ENCODE measurements around the gene TIAM2. TPM values are rescaled to one million over a fixed set of nuclear protein-coding genes. Genes with fewer than 3 reads are reported as not detected.

The TIAM2 gene
- total RNA-seq, 2 experiments from 2014 or later: 4.4 to 5.3 TPM

DNA sequence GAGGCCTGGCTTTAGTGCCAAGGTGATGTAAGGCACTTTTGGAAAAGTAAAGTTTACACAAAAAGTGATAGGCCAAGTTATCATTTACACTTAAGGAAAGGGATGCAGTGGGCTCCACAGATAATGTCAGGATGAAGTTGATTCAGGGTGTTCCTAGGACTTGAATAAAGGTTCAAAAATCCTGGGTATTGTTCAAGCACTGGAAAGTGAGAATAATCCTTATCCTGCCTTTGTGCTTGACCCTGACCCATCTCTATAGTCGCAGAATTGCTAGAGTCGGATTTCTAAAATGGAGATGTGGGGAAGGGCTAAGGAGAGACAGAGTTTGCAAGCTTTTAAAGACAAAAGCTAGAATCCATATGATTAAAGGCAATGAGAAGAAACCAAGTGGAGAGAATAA, 115.6 kb downstream of the TIAM2 start:
- ChIA-PET CTCF (no interaction called here), POLR2A (no interaction called here)
- Mint-ChIP-seq H3K4me3 (no peak overlapping the region), H3K27ac (no peak overlapping the region), H3K9me3 (no peaks in the 10 kb centered on the region), H3K36me3 (ENCODE audit: low read depth) (no peaks in the 10 kb centered on the region), H3K27me3 (peaks cover 10% of the 10 kb centered on the region), H3K4me1 (ENCODE audit: low read depth) (peaks cover 5% of the 10 kb centered on the region)
- Histone ChIP-seq H3K4me1 (ENCODE audit: insufficient read depth, low read length) (peaks cover 2% of the 10 kb centered on the region), H3K4me3 (ENCODE audit: low read length) (no peak overlapping the region), H3K9me3 (ENCODE audit: control insufficient read depth in 1 of 2, insufficient read depth in 1 of 2, low read length in 2 of 2) (no peaks in the 10 kb centered on the region), H3K36me3 (ENCODE audit: insufficient read depth, low read length) (no peaks in the 10 kb centered on the region), H3K27me3 (ENCODE audit: control insufficient read depth in 1 of 2, insufficient read depth in 2 of 2, low read length in 2 of 2) (peaks cover 0 to 2% of the 10 kb centered on the region in 2 experiments), H3K27ac (ENCODE audit: low read depth in 1 of 2, low read length in 2 of 2) (no peak overlapping the region)
- intact Hi-C loops (cut with DNase I, micrococcal nuclease): no loop called here
- DNase-seq (no peak), ATAC-seq (ENCODE audit: poor library complexity) (no peak)
- TF ChIP-seq CTCF (IDR thresholded peaks at IDR 0.05): no peak

DNA sequence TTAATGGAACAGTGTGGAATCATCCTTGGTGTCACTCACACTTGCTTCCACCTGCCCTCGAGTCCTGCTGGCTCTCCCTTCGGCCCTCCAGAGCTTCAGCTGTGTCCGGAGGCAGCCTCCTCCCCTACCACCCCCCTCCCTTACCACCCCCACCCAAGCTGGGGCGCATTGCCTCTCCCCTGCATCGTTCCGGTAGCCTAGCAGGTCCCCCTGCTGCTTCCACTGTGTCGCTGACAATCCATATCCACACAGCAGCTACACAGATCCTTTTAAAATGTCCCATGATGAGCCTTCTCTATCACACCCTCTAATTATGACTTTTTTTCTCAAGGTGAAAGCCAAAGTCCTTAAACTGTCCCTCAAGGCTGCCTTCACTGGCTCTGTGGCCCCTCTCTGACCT, 117.6 kb downstream of the TIAM2 start:
- H3K36me3 ChIP-seq (ENCODE audit: insufficient read depth, low read length): no peaks in the 10 kb centered on the region
- Mint-ChIP-seq H3K9me3 (no peaks in the 10 kb centered on the region), H3K4me3 (no peak overlapping the region), H3K36me3 (ENCODE audit: low read depth) (no peaks in the 10 kb centered on the region), H3K27me3 (peaks cover 9% of the 10 kb centered on the region), H3K27ac (no peak overlapping the region), H3K4me1 (ENCODE audit: low read depth) (peaks cover 5% of the 10 kb centered on the region)
- H3K4me1 ChIP-seq (ENCODE audit: insufficient read depth, low read length): no peaks in the 10 kb centered on the region
- H3K9me3 ChIP-seq (ENCODE audit: control insufficient read depth in 1 of 2, insufficient read depth in 1 of 2, low read length in 2 of 2): no peaks in the 10 kb centered on the region
- no peak for TF ChIP-seq CTCF (IDR thresholded peaks at IDR 0.05)
- intact Hi-C loops (cut with DNase I, micrococcal nuclease): no loop called here
- DNase-seq (no peak), ATAC-seq (ENCODE audit: poor library complexity) (no peak)
- ChIA-PET CTCF (no interaction called here), POLR2A (no interaction called here)
- peaks cover 0 to 2% of the 10 kb centered on the region in 2 experiments for H3K27me3 ChIP-seq (ENCODE audit: control insufficient read depth in 1 of 2, insufficient read depth in 2 of 2, low read length in 2 of 2)
- no peak overlapping the region for H3K27ac ChIP-seq (ENCODE audit: low read depth in 1 of 2, low read length in 2 of 2)
- H3K4me3 ChIP-seq (ENCODE audit: low read length): no peak overlapping the region

- no peaks in the 10 kb centered on the region for H3K36me3 ChIP-seq (ENCODE audit: insufficient read depth, low read length)
- TF ChIP-seq CTCF (IDR thresholded peaks at IDR 0.05): no peak
- H3K27ac Mint-ChIP-seq: no peak overlapping the region
- no peaks in the 10 kb centered on the region for H3K9me3 ChIP-seq (ENCODE audit: control insufficient read depth in 1 of 2, insufficient read depth in 1 of 2, low read length in 2 of 2)
- POLR2A ChIA-PET: interaction anchor here (1.2 kb wide), 1 partner anchor 12 kb away, joined by 5 read pairs; no protein-coding TSS in a partner anchor
- no peak overlapping the region for H3K4me3 ChIP-seq (ENCODE audit: low read length)
- CTCF ChIA-PET: interaction anchor here (1.4 kb wide), 1 partner anchor 9 kb away, joined by 5 read pairs; no protein-coding TSS in a partner anchor
- intact Hi-C loops (cut with DNase I, micrococcal nuclease): no loop called here
- H3K4me1 ChIP-seq (ENCODE audit: insufficient read depth, low read length): no peaks in the 10 kb centered on the region
- H3K4me1 Mint-ChIP-seq (ENCODE audit: low read depth): no peaks in the 10 kb centered on the region
- ATAC-seq (ENCODE audit: poor library complexity): no peak
- no peaks in the 10 kb centered on the region for H3K27me3 ChIP-seq (ENCODE audit: control insufficient read depth in 1 of 2, insufficient read depth in 2 of 2, low read length in 2 of 2)
- no peaks in the 10 kb centered on the region for H3K27me3 Mint-ChIP-seq
- H3K4me3 Mint-ChIP-seq: no peak overlapping the region
- H3K36me3 Mint-ChIP-seq (ENCODE audit: low read depth): no peaks in the 10 kb centered on the region
- H3K9me3 Mint-ChIP-seq: no peaks in the 10 kb centered on the region
- DNase-seq: no peak
- H3K27ac ChIP-seq (ENCODE audit: low read depth in 1 of 2, low read length in 2 of 2): no peak overlapping the region
These were observed 120.9 kb downstream of the TIAM2 start for GRCh38 chr6:155115893-155116570.

All from CD4-positive, alpha-beta T cell (primary cell).